Endometrial microvascular endothelial cells (primary cell): ENCODE results near the gene KCTD7. TPM values are rescaled to one million over a fixed set of nuclear protein-coding genes. Genes with fewer than 3 reads are reported as not detected.
"Not testable (repeated sequence)": the region's sequence is repeated elsewhere in the genome, so short reads cannot be mapped to it uniquely, and the experiment has no call there.

ENCODE experiments used
- in situ Hi-C: cut with HindIII; loops from 2 replicates; pipeline ENCODE4 v1.10.0; 2017; ENCODE audit warnings: low sequenced_read_pairs, low pct_unique_long_range_greater_than_20kb; ENCODE audit errors: inconsistent ontology term
- total RNA-seq: library from RNA; depleted of rRNA; stranded (reverse); fragments of >200 nt; gene quantifications from one replicate; pipeline ENCODE4 v1.2.3, GENCODE V29; 2015; ENCODE audit errors: inconsistent ontology term

Gene KCTD7
- total RNA-seq, 1 donor from 2014 or later, result 11.3 TPM

- in situ Hi-C loops, result no loop called here
Observed at GRCh38 chr7:66609176-66609575, 19.5 kb upstream of the KCTD7 start.

- in situ Hi-C loops, result not testable (repeated sequence)
Observed at GRCh38 chr7:66614596-66614995, 14.1 kb upstream of the KCTD7 start.

GRCh38 chr7:66615699-66616098 lies 13.0 kb upstream of the KCTD7 start:
- in situ Hi-C loops, result no loop called here

- in situ Hi-C loops, result no loop called here
Observed at GRCh38 chr7:66617295-66617694, 11.4 kb upstream of the KCTD7 start.

- in situ Hi-C loops, result not testable (repeated sequence)
Observed at GRCh38 chr7:66619341-66619948, 9.2 kb upstream of the KCTD7 start.

- in situ Hi-C loops, result no loop called here
Observed at GRCh38 chr7:66626331-66626934, 2.2 kb upstream of the KCTD7 start.

GRCh38 chr7:66627151-66627681 lies 1.5 kb upstream of the KCTD7 start:
- in situ Hi-C loops, result no loop called here

- in situ Hi-C loops, result no loop called here
Observed at GRCh38 chr7:66627881-66628360, 760 bp upstream of the KCTD7 start.

GRCh38 chr7:66629222-66630062 lies 761 bp downstream of the KCTD7 start:
- in situ Hi-C loops, result no loop called here

GRCh38 chr7:66630531-66630930 lies 1.9 kb downstream of the KCTD7 start:
- in situ Hi-C loops, result no loop called here

GRCh38 chr7:66631471-66631870 lies 2.8 kb downstream of the KCTD7 start:
- in situ Hi-C loops, result no loop called here

GRCh38 chr7:66634816-66635215 lies 6.1 kb downstream of the KCTD7 start:
- in situ Hi-C loops, result no loop called here

GRCh38 chr7:66635322-66635981 lies 6.8 kb downstream of the KCTD7 start:
- in situ Hi-C loops, result not testable (repeated sequence)

- in situ Hi-C loops, result not testable (repeated sequence)
Observed at GRCh38 chr7:66635982-66636546, 7.4 kb downstream of the KCTD7 start.

- in situ Hi-C loops, result no loop called here
Observed at GRCh38 chr7:66638309-66639099, 9.8 kb downstream of the KCTD7 start.

- in situ Hi-C loops, result no loop called here
Observed at GRCh38 chr7:66639773-66640172, 11.1 kb downstream of the KCTD7 start.

- in situ Hi-C loops, result no loop called here
Observed at GRCh38 chr7:66640802-66641525, 12.3 kb downstream of the KCTD7 start.

- in situ Hi-C loops, result no loop called here
Observed at GRCh38 chr7:66641526-66641871, 12.8 kb downstream of the KCTD7 start.
